ENCODE data around the gene FADS3. TPM values are rescaled to one million over a fixed set of nuclear protein-coding genes. Genes with fewer than 3 reads are reported as not detected.

Gene FADS3
- total RNA-seq, 1 experiment from 2014 or later = 22.6 TPM

DNA sequence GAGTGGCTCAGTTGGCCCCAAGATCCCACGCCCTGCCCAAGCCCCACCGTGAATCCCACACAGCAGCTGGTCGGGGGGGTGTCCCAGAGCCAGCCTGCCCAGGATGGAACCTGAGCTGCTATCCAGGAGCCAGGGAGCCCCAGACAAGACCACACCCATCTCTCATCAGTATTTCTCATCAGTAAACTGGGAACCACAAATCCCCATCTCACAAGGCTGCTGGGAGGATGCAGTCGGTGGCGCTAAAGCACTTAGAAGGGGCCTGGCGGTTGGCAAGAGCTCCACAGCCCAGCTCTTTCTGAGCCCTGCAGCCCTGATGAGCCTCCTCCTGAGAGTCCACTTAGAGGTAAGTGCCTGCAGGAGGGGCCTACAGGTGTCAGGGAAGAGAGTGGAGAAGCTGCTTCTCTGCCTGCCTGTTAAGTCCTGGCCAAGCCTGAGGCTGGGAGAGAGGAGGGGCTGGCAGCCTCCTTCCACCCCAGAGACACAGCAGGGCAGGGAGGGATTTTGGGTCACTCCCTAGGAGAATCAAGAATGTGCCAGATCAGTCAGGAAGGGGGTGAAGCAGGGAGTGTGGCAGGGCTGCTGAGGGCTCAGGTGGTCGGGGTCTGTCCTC is 6.1 kb downstream of the FADS3 start:
- no peak overlapping the region for H3K27ac ChIP-seq (ENCODE audit: low read length)
- H3K36me3 ChIP-seq (ENCODE audit: control insufficient read depth, insufficient read depth, low read length) = no peaks in the 10 kb centered on the region
- no TSS peak for BruUV-seq (replicated peaks)
- in situ Hi-C loops (cut with HindIII; ENCODE audit: low pct_unique_long_range_greater_than_20kb, low sequenced_read_pairs) = no loop called here
- CTCF ChIA-PET = interaction anchor here (1.0 kb wide), 1 partner anchor 15 kb away, joined by 3 read pairs; no protein-coding TSS in a partner anchor
- no peaks in the 10 kb centered on the region for H3K27me3 ChIP-seq (ENCODE audit: control insufficient read depth, insufficient read depth, low read length)
- ATAC-seq = 0 out of 2 replicates have a peak, but pooled peaks have one; percentile 10
- DNase-seq (ENCODE audit: low read depth, low spot score) = no peak
- H3K4me3 ChIP-seq (ENCODE audit: low read depth in 2 of 2, low read length in 2 of 2) = no peak overlapping the region
- H3K4me1 ChIP-seq (ENCODE audit: control insufficient read depth, insufficient read depth, low read length) = peaks cover 3% of the 10 kb centered on the region
- TF ChIP-seq, protein P1, sequence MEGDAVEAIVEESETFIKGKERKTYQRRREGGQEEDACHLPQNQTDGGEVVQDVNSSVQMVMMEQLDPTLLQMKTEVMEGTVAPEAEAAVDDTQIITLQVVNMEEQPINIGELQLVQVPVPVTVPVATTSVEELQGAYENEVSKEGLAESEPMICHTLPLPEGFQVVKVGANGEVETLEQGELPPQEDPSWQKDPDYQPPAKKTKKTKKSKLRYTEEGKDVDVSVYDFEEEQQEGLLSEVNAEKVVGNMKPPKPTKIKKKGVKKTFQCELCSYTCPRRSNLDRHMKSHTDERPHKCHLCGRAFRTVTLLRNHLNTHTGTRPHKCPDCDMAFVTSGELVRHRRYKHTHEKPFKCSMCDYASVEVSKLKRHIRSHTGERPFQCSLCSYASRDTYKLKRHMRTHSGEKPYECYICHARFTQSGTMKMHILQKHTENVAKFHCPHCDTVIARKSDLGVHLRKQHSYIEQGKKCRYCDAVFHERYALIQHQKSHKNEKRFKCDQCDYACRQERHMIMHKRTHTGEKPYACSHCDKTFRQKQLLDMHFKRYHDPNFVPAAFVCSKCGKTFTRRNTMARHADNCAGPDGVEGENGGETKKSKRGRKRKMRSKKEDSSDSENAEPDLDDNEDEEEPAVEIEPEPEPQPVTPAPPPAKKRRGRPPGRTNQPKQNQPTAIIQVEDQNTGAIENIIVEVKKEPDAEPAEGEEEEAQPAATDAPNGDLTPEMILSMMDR (IDR thresholded peaks at IDR 0.05) = no peak
- no peak for TF ChIP-seq TCF7L2 (IDR thresholded peaks at IDR 0.05; ENCODE audit: low read depth, low read length)
- no peak for TF ChIP-seq POLR2AphosphoS5 (IDR thresholded peaks at IDR 0.05; ENCODE audit: low read depth, low read length)
- TF ChIP-seq, protein P2, sequence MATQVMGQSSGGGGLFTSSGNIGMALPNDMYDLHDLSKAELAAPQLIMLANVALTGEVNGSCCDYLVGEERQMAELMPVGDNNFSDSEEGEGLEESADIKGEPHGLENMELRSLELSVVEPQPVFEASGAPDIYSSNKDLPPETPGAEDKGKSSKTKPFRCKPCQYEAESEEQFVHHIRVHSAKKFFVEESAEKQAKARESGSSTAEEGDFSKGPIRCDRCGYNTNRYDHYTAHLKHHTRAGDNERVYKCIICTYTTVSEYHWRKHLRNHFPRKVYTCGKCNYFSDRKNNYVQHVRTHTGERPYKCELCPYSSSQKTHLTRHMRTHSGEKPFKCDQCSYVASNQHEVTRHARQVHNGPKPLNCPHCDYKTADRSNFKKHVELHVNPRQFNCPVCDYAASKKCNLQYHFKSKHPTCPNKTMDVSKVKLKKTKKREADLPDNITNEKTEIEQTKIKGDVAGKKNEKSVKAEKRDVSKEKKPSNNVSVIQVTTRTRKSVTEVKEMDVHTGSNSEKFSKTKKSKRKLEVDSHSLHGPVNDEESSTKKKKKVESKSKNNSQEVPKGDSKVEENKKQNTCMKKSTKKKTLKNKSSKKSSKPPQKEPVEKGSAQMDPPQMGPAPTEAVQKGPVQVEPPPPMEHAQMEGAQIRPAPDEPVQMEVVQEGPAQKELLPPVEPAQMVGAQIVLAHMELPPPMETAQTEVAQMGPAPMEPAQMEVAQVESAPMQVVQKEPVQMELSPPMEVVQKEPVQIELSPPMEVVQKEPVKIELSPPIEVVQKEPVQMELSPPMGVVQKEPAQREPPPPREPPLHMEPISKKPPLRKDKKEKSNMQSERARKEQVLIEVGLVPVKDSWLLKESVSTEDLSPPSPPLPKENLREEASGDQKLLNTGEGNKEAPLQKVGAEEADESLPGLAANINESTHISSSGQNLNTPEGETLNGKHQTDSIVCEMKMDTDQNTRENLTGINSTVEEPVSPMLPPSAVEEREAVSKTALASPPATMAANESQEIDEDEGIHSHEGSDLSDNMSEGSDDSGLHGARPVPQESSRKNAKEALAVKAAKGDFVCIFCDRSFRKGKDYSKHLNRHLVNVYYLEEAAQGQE (IDR thresholded peaks at IDR 0.05; ENCODE audit: insufficient read depth in 1 of 2, low read depth in 2 of 2, low read length in 1 of 2) = no peak
- no peak for TF ChIP-seq SIN3A (IDR thresholded peaks at IDR 0.05; ENCODE audit: borderline replicate concordance, insufficient read depth, low read depth, low read length)
- intact Hi-C loops (cut with micrococcal nuclease; ENCODE audit: unreplicated experiment) = no loop called here
- H3K9me3 ChIP-seq (ENCODE audit: control insufficient read depth, insufficient read depth, low read depth, low read length) = no peaks in the 10 kb centered on the region
- POLR2A ChIA-PET = no interaction called here

DNA sequence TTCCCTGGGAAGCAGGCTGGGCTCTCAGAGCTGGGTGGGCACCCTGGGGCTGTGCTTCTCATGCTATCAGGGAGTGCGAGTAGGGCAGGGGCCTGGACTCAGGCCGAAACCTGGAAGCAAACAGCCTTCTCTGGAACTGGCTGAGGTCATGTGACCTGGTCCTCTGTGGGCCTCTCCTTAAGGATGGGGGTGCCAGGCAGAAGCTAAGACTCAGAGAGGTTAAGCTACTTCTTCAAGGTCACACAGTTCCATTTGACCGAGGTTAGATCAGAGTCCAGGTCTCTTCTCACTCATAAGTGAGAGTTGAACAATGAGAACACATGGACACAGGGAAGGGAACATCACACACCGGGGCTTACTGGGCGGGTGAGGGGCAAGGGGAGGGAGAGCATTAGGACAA is 7.4 kb downstream of the FADS3 start:
- DNase-seq (ENCODE audit: low read depth, low spot score) (no peak), ATAC-seq (no peak)

More for the DNA sequence above, 7.4 kb downstream of the FADS3 start:
- Histone ChIP-seq H3K4me1 (ENCODE audit: control insufficient read depth, insufficient read depth, low read length) (no peaks in the 10 kb centered on the region; the same call in 1 of the 2 replicates), H3K36me3 (ENCODE audit: control insufficient read depth, insufficient read depth, low read length) (no peaks in the 10 kb centered on the region), H3K27me3 (ENCODE audit: control insufficient read depth, insufficient read depth, low read length) (no peaks in the 10 kb centered on the region), H3K4me3 (ENCODE audit: low read depth in 2 of 2, low read length in 2 of 2) (no peak overlapping the region), H3K9me3 (ENCODE audit: control insufficient read depth, insufficient read depth, low read depth, low read length) (no peaks in the 10 kb centered on the region), H3K27ac (ENCODE audit: low read length) (no peak overlapping the region)
- intact Hi-C loops (cut with micrococcal nuclease; ENCODE audit: unreplicated experiment) (no loop called here), in situ Hi-C loops (cut with HindIII; ENCODE audit: low pct_unique_long_range_greater_than_20kb, low sequenced_read_pairs) (no loop called here)
- POLR2A ChIA-PET = interaction anchor here (0.6 kb wide), 1 partner anchor 196 kb away, joined by 5 read pairs; no protein-coding TSS in a partner anchor
- CTCF ChIA-PET = interaction anchor here (0.6 kb wide), 1 partner anchor 228 kb away, joined by 3 read pairs; no protein-coding TSS in a partner anchor
- TF ChIP-seq, protein P2 (IDR thresholded peaks at IDR 0.05; ENCODE audit: insufficient read depth in 1 of 2, low read depth in 2 of 2, low read length in 1 of 2) = no peak
- TF ChIP-seq SIN3A (IDR thresholded peaks at IDR 0.05; ENCODE audit: borderline replicate concordance, insufficient read depth, low read depth, low read length) (no peak), POLR2AphosphoS5 (IDR thresholded peaks at IDR 0.05; ENCODE audit: low read depth, low read length) (no peak), TCF7L2 (IDR thresholded peaks at IDR 0.05; ENCODE audit: low read depth, low read length) (no peak)
- TF ChIP-seq, protein P1 (IDR thresholded peaks at IDR 0.05) = no peak
- no TSS peak for BruUV-seq (replicated peaks)

All from Panc1 (cell line).